Choroid plexus epithelial cell (primary cell): ENCODE results near the gene TSC1.

Source experiments
- DNase-seq: peaks from one replicate; pipeline ENCODE4 v3.0.0-alpha.2; 2010; ENCODE audit warnings: low read depth
- H3K4me3 ChIP-seq: 2 replicates; pipeline ENCODE4 v1.5.1; 2011; ENCODE audit warnings: low read depth, mild to moderate bottlenecking, control low read depth, low read length, moderate library complexity
- CTCF ChIP-seq: conservative IDR thresholded peaks from 2 replicates; pipeline ENCODE4 v1.5.1; 2011; ENCODE audit warnings: low read depth, mild to moderate bottlenecking, control low read depth, inconsistent platforms, low read length, moderate library complexity

Gene TSC1

GRCh38 chr9:132909311-132909710 lies 35.1 kb downstream of the TSC1 start:
- TF ChIP-seq CTCF, result no peak

DNA sequence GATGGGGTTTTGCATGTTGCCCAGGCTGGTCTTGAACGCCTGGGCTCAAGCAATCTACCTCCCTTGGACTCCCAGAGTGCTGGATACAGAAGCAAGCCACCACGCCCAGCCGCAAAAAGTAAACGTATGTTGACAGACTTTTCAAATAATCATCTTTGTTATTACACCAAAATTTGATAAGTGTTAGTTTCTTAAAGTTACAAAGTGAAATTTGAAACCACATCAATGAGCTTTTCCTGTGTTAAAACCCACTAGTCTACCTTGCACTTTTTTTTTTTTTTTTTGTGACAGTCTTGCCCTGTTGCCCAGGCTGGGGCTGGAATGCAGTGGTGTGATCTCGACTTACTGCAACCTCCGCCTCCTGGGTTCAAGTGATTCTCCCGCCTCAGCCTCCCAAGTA lies 35.8 kb downstream of the TSC1 start:
- no peak for DNase-seq

More at GRCh38 chr9:132909311-132909710, 35.1 kb downstream of the TSC1 start:
- no peak for DNase-seq
- H3K4me3 ChIP-seq, result no peak overlapping the region

GRCh38 chr9:132905726-132906125 lies 38.7 kb downstream of the TSC1 start:
- DNase-seq, result no peak
- TF ChIP-seq CTCF, result no peak
- H3K4me3 ChIP-seq, result no peak overlapping the region

More for the DNA sequence above, 35.8 kb downstream of the TSC1 start:
- no peak for TF ChIP-seq CTCF
- H3K4me3 ChIP-seq, result no peak overlapping the region

- TF ChIP-seq CTCF, result no peak
- peak; percentile 74 for DNase-seq
- H3K4me3 ChIP-seq, result no peak overlapping the region
Measured at GRCh38 chr9:132903574-132904492, 40.6 kb downstream of the TSC1 start.

DNA sequence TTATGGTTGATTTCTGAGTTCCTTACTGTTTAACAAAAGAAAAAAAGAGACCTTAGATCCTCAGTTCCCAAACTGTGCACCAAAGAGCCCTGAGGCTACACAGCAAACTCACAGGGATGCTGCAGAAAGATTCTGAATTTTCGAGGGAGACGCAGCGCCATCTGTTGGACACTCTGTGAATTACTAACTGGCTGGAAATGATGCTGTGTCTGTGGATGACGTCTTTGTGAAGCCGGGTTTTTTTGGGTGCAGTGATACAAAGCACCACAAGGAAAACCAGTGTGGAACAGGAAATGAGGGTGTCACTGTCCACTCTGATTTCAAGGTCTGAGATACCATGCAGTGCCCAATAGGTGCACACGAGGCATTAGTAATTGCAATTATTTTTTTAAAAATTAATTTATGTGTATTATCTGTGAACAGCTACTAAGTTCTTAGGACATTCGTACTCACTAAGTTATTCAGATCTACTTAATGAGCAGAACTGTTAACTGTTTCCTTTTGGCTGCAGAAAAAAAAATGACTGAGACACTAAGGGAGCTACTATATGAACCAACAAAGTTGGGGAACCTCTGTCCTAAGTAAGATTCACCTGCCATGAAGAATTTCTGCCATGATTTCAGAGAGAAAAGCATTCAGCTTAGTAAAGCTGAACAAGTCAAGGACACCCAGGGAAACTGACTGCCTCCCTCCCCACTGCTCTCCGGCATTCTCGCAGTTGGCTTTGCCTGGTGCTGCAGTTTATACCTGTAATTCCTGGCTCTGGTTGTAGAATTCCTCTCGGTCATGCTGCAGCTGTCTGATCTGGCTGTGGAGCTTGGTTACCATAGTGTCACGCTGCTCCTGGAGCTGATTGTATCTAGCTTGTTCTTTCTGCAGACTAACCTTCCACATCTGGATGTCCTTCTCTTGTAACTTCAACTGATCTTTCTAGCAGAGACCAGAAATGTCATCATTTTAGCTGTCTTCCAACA lies 42.3 kb downstream of the TSC1 start:
- H3K4me3 ChIP-seq, result no peak overlapping the region
- peak; percentile 90 for TF ChIP-seq CTCF
- peak; percentile 92 for DNase-seq

DNA sequence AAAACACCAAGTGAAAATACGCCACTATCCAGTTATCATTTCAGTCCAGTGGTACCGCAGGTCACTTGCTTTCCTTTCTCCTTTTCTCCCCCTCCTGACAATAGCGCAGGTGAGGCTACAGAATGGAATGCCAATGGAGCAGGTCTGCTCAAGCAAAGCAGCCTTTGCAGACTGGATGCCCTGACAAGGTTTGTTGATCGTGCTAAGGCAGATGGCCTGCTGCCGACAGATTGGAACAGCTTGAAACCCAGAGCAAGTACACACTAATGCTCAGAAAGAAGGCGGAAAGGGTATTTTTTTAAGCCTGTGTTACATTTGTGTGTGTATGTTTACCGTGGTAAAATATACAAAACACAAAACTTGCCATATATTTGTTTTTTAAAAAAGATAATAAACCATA lies 46.4 kb downstream of the TSC1 start:
- H3K4me3 ChIP-seq, result no peak overlapping the region
- no peak for TF ChIP-seq CTCF
- DNase-seq, result no peak
